Measurements from ENCODE around the gene C8G.

DNA sequence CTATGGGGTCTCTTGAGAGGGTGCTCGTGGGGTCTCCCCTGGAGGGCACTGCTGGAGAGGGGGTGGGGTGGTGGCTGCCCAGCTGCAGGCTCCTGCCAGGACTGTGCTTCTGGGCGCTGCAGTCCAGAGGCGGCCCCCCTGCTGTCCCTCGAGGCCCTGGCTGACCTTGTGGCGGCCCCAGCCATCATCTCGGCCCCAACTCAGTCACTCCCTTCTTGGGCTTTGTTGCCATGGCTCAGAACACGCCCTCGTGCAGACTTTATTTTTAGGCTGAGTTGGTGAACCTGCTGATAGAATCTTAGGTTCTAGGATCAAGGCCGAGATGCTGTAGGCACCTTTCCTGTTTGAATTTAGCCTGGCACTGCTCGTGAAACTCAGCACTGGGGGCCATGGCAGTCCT lies 23.3 kb upstream of the C8G start:
- TF ChIP-seq, protein P1, sequence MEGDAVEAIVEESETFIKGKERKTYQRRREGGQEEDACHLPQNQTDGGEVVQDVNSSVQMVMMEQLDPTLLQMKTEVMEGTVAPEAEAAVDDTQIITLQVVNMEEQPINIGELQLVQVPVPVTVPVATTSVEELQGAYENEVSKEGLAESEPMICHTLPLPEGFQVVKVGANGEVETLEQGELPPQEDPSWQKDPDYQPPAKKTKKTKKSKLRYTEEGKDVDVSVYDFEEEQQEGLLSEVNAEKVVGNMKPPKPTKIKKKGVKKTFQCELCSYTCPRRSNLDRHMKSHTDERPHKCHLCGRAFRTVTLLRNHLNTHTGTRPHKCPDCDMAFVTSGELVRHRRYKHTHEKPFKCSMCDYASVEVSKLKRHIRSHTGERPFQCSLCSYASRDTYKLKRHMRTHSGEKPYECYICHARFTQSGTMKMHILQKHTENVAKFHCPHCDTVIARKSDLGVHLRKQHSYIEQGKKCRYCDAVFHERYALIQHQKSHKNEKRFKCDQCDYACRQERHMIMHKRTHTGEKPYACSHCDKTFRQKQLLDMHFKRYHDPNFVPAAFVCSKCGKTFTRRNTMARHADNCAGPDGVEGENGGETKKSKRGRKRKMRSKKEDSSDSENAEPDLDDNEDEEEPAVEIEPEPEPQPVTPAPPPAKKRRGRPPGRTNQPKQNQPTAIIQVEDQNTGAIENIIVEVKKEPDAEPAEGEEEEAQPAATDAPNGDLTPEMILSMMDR (IDR thresholded peaks at IDR 0.05 in 4 of 5, conservative IDR thresholded peaks at IDR 0.05 in 1 of 5): no peak
- no peak for TF ChIP-seq POLR2A (IDR thresholded peaks at IDR 0.05)
